ENCODE measurements around the gene FAM98A.

FAM98A gene

DNA sequence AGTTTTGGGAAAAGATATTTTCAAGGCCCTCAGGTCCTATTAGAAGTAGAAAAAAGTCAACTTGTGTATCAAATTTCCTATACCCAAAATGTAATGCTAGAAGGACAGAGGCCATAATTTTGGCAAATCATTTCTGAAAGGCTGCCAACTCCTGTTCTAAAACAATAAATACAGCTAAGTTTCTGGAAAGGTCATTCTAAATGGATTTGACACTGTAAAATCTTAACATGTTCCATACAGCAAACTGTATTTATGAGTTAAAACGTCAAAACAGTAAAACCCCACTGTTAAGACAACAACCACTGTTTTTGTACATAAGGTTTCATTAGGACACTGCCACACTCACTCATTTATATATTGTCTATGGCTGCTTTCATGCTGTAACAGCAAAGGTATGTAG is 9.7 kb downstream of the FAM98A start:
- TF ChIP-seq SIN3A (IDR thresholded peaks at IDR 0.05; ENCODE audit: borderline replicate concordance, insufficient read depth, low read length): no peak
- TF ChIP-seq FOXP2 (optimal IDR thresholded peaks at IDR 0.05; ENCODE audit: borderline replicate concordance, extremely low read depth, extremely low read length, insufficient read depth): no peak
- TF ChIP-seq, protein P1, sequence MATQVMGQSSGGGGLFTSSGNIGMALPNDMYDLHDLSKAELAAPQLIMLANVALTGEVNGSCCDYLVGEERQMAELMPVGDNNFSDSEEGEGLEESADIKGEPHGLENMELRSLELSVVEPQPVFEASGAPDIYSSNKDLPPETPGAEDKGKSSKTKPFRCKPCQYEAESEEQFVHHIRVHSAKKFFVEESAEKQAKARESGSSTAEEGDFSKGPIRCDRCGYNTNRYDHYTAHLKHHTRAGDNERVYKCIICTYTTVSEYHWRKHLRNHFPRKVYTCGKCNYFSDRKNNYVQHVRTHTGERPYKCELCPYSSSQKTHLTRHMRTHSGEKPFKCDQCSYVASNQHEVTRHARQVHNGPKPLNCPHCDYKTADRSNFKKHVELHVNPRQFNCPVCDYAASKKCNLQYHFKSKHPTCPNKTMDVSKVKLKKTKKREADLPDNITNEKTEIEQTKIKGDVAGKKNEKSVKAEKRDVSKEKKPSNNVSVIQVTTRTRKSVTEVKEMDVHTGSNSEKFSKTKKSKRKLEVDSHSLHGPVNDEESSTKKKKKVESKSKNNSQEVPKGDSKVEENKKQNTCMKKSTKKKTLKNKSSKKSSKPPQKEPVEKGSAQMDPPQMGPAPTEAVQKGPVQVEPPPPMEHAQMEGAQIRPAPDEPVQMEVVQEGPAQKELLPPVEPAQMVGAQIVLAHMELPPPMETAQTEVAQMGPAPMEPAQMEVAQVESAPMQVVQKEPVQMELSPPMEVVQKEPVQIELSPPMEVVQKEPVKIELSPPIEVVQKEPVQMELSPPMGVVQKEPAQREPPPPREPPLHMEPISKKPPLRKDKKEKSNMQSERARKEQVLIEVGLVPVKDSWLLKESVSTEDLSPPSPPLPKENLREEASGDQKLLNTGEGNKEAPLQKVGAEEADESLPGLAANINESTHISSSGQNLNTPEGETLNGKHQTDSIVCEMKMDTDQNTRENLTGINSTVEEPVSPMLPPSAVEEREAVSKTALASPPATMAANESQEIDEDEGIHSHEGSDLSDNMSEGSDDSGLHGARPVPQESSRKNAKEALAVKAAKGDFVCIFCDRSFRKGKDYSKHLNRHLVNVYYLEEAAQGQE (IDR thresholded peaks at IDR 0.05; ENCODE audit: insufficient read depth in 1 of 2, low read depth in 2 of 2, low read length in 2 of 2): no peak
- no peak for TF ChIP-seq TAF1 (IDR thresholded peaks at IDR 0.05; ENCODE audit: borderline replicate concordance, insufficient read depth, low read length)
- no peak for TF ChIP-seq POLR2AphosphoS5 (IDR thresholded peaks at IDR 0.05; ENCODE audit: low read depth, low read length)

DNA sequence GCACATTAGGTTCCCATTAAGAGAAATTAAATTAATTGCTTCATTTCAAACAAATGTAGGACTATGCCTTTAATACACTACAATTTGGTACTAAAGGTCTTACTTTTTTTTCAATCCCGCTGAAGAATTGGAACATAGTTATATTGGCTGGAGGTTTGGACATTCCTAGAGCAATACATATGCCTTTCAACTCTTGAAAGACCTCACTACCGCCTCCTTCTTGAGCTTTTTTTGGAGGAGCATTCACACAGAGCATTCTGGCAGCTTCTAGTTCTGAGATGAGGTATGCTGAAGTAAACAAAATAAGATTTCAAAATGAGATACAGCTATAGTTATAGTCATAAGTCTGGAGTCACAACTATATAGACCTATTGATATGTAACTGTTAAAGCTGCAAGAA is 10.9 kb downstream of the FAM98A start:
- TF ChIP-seq TAF1 (IDR thresholded peaks at IDR 0.05; ENCODE audit: borderline replicate concordance, insufficient read depth, low read length) (no peak), POLR2AphosphoS5 (IDR thresholded peaks at IDR 0.05; ENCODE audit: low read depth, low read length) (no peak), SIN3A (IDR thresholded peaks at IDR 0.05; ENCODE audit: borderline replicate concordance, insufficient read depth, low read length) (no peak), FOXP2 (optimal IDR thresholded peaks at IDR 0.05; ENCODE audit: borderline replicate concordance, extremely low read depth, extremely low read length, insufficient read depth) (no peak)
- TF ChIP-seq, protein P1 (IDR thresholded peaks at IDR 0.05; ENCODE audit: insufficient read depth in 1 of 2, low read depth in 2 of 2, low read length in 2 of 2): no peak

DNA sequence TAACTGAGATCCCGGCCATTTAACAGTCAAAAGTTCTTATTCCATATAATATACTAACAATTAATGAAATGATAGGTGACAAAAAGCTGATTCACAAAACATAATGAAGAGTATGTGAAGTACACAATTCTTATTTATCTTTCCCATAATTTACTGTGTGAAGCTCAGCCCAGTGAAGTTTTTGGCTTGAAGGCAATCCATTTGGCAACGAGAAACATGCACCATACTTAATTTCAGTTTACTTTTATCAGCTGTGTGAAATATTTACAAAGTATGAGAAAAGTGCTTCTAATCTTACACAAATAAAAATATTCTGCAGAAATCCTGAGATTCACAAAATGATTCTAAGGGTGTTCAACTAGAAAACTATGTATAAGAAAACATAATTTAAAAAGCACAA is 12.3 kb downstream of the FAM98A start:
- TF ChIP-seq POLR2AphosphoS5 (IDR thresholded peaks at IDR 0.05; ENCODE audit: low read depth, low read length): no peak

DNA sequence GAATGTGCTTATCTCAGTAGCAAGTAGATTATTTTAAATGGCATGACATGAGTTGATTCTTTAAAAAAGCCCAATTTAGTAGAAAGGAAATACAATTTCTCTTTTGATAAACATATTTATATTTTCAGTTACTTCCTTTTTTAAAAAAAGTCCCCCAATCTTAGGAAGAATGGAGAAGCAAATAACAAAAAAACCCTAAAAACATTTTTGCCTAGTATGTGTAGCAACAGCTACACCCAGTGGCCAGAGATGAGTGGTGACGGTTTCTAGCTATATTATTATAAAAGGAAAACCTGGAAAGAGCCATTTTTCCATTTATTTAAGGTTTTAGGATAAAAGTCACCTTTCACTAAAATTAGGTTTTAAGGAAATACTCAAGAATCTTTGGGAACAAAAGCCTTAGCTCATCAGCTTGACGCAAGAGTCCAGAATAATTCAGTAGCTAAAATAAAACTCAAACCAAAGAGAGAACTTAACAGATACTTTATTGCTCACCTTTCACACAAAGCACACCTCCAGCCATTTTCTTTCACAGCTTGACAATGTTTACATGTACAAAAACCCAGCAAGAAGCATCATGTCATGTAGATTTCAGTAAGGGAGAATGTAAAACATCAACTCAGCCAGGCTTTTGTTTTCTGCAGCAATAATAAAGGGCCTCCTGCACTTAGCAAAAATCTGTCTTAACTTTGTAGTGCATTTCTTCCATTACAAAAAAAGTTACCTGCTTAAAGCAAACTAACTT is 15.7 kb downstream of the FAM98A start:
- no peak for TF ChIP-seq FOXP2 (optimal IDR thresholded peaks at IDR 0.05; ENCODE audit: borderline replicate concordance, extremely low read depth, extremely low read length, insufficient read depth)
- TF ChIP-seq, protein P1 (IDR thresholded peaks at IDR 0.05; ENCODE audit: insufficient read depth in 1 of 2, low read depth in 2 of 2, low read length in 2 of 2): no peak
- no peak for TF ChIP-seq POLR2AphosphoS5 (IDR thresholded peaks at IDR 0.05; ENCODE audit: low read depth, low read length)
- TF ChIP-seq TAF1 (IDR thresholded peaks at IDR 0.05; ENCODE audit: borderline replicate concordance, insufficient read depth, low read length): no peak

DNA sequence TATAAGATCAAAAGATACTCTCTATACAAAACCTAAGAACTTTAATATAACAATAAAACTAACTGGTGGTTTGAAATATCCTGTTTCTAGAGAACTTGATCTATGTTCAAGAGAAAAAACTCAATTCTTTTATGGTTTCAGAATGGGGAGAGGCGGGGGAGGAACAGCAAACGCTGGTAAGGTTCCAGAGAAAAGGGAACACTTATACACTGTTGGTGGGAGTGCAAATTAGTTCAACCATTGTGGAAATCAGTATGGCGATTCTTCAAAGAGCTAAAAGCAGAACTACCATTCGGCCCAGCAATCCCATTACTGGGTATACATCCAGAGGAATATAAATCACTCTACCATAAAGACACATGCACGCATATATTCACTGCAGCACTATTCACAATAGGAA is 17.2 kb downstream of the FAM98A start:
- TF ChIP-seq FOXP2 (optimal IDR thresholded peaks at IDR 0.05; ENCODE audit: borderline replicate concordance, extremely low read depth, extremely low read length, insufficient read depth): no peak
- TF ChIP-seq TAF1 (IDR thresholded peaks at IDR 0.05; ENCODE audit: borderline replicate concordance, insufficient read depth, low read length): no peak
- no peak for TF ChIP-seq POLR2AphosphoS5 (IDR thresholded peaks at IDR 0.05; ENCODE audit: low read depth, low read length)
- TF ChIP-seq, protein P1 (IDR thresholded peaks at IDR 0.05; ENCODE audit: insufficient read depth in 1 of 2, low read depth in 2 of 2, low read length in 2 of 2): no peak
- TF ChIP-seq SIN3A (IDR thresholded peaks at IDR 0.05; ENCODE audit: borderline replicate concordance, insufficient read depth, low read length): no peak
